ENCODE measurements around the gene SPAST. TPM values are rescaled to one million over a fixed set of nuclear protein-coding genes. Genes with fewer than 3 reads are reported as not detected.

The SPAST gene
- total and polyA plus RNA-seq, 2 experiments from 2014 or later = 15.5 to 33.9 TPM

GRCh38 chr2:32039447-32040219 is 23.7 kb upstream of the SPAST start, which contains the start of gene DPY30:
Gene DPY30 (minus strand): TSS chr2:32039805. CDS start chr2:32039456, 349 bp downstream.
- no peaks in the 10 kb centered on the region; the same call in 1 of the 2 replicates for H4K20me1 ChIP-seq (replicated peaks; ENCODE audit: insufficient read depth)

More at GRCh38 chr2:32039447-32040219, 23.7 kb upstream of the SPAST start, which contains the start of gene DPY30:
- Mint-ChIP-seq H3K27me3 (ENCODE audit: insufficient read depth, low read depth, poor library complexity) (peaks cover 12% of the 10 kb centered on the region), H3K27ac (peak within 1 kb of the TSS; percentile 98), H3K4me3 (peak within 1 kb of the TSS; percentile 98), H3K4me1 (0 out of 3 replicates have a peak, but pooled peaks cover 3% of the 10 kb centered on the region), H3K9me3 (no peaks in the 10 kb centered on the region), H3K36me3 (ENCODE audit: low read depth) (peaks cover 15% of the 10 kb centered on the region)
- Histone ChIP-seq H3K79me2 (replicated peaks; ENCODE audit: insufficient read depth) (peaks cover 43% of the 10 kb centered on the region), H3K36me3 (ENCODE audit: insufficient read depth) (no peaks in the 10 kb centered on the region), H3F3A (replicated peaks; ENCODE audit: low read depth) (0 out of 2 replicates have a peak, but pooled peaks cover 3% of the 10 kb centered on the region), H3K4me1 (ENCODE audit: insufficient read depth) (peaks cover 4% of the 10 kb centered on the region; the same call in 1 of the 2 replicates), H3K4me3 (peak within 1 kb of the TSS; percentile 68), H3K9me2 (ENCODE audit: insufficient read depth) (no peaks in the 10 kb centered on the region), H3K4me2 (peak within 1 kb of the TSS; percentile 95), H3K27ac (ENCODE audit: low read depth) (peak within 1 kb of the TSS; percentile 94), H3K27me3 (ENCODE audit: insufficient read depth) (no peaks in the 10 kb centered on the region), H2AFZ (peak within 1 kb of the TSS; percentile 88)
- TF ChIP-seq EZH2 (IDR thresholded peaks at IDR 0.05; ENCODE audit: low read depth, unreplicated experiment) = no peak
- TF ChIP-seq CREB1 (CRISPR knock-in tag; IDR thresholded peaks at IDR 0.05; ENCODE audit: low read depth) = peak; percentile 72
- TF ChIP-seq ZNF331 (CRISPR knock-in tag; IDR thresholded peaks at IDR 0.05; ENCODE audit: low read depth) = no peak
- no peak for TF ChIP-seq ZNF462 (CRISPR knock-in tag; IDR thresholded peaks at IDR 0.05)
- TF ChIP-seq ETS1 (IDR thresholded peaks at IDR 0.05) = peak; percentile 56
- peak; percentile 100 for TF ChIP-seq POLR2AphosphoS5 (IDR thresholded peaks at IDR 0.05; ENCODE audit: low read depth)
- TF ChIP-seq CTCF (conservative IDR thresholded peaks at IDR 0.05; ENCODE audit: low read depth in 2 of 2) = 0 out of 4 replicates have a peak, but pooled peaks of 1 of the 2 experiments have one; percentile 3
- no peak for TF ChIP-seq EZH2phosphoT487 (IDR thresholded peaks at IDR 0.05; ENCODE audit: unreplicated experiment)
- DNase-seq (ENCODE audit: low spot score) (peak; percentile 96), ATAC-seq (peak; percentile 93)
